Posterior cingulate gyrus (tissue), 11 donors: Measurements from ENCODE around the gene ANKRD53.

ENCODE experiments used
- DNase-seq, 10 donors: peaks; one replicate each; pipeline versions ENCODE4 v3.0.0 to v3.0.0-alpha.2; 2020 to 2021; ENCODE audit warnings: mixed read lengths in 3 of 10
- intact Hi-C: fragments of 100-400 bp; cut with DNase I; formaldehyde crosslinking; loops from one replicate; pipeline ENCODE4 v1.15.1; 2023

Gene ANKRD53, protein sequence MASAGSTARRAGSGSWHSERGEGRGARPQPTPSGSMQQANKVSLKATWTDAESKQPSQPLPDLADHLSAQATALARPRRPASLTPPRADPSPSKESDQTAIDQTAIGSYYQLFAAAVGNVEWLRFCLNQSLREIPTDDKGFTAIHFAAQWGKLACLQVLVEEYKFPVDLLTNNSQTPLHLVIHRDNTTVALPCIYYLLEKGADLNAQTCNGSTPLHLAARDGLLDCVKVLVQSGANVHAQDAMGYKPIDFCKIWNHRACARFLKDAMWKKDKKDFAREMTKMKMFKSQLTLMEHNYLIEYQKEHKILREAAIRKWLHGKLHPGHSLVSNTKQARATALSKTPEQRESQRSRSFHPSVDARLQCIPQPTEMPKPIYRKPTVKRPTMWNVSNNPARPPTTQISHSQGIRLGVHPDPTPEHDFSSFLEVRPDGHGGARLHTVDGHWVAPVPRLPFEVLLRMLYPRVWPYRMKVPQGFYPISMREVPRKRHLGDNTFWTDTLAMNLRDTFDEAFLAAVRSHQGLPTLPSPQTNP

DNA sequence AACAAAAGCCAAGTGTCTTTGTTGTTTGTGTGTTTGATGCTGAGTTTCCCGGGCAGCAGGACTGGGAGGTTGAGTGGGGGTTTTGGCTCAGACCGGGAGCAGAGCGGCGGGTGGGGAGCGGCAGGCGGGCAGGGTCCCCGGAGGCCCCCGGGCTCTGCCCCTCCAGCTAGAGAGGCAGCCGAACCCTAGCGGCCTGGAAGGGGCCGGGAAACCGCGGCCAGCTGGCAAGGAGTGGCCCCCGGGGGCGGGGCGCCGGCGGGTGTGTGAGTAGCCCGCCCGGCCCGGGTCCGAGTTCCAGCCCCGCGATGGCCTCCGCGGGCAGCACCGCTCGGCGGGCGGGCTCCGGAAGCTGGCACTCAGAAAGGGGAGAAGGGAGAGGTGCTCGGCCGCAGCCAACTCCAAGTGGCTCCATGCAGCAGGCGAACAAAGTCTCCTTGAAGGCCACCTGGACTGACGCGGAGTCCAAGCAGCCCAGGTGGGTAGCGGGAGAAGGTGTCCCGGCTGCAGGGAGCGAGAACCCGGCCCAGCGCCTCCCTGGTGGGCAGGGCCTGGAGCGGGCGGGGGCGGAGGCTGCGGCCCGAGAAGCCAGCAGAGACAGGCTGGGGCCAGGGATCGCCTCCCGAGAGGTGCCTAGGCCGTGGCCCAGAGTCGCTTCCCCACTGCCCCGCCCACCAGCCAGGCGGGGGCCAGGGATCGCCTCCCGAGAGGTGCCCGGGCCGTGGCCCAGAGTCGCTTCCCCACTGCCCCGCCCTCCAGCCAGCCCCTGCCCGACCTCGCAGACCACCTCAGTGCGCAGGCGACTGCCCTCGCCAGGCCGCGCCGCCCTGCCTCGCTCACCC lies at the start of gene ANKRD53:
Gene ANKRD53 (plus strand): TSS at position 290 of the 839 bp plus-strand sequence. CDS start 16 bp downstream, at position 306.
- intact Hi-C loops = no loop called here
- peak in 2 of 10 donors; percentile 84 for DNase-seq

DNA sequence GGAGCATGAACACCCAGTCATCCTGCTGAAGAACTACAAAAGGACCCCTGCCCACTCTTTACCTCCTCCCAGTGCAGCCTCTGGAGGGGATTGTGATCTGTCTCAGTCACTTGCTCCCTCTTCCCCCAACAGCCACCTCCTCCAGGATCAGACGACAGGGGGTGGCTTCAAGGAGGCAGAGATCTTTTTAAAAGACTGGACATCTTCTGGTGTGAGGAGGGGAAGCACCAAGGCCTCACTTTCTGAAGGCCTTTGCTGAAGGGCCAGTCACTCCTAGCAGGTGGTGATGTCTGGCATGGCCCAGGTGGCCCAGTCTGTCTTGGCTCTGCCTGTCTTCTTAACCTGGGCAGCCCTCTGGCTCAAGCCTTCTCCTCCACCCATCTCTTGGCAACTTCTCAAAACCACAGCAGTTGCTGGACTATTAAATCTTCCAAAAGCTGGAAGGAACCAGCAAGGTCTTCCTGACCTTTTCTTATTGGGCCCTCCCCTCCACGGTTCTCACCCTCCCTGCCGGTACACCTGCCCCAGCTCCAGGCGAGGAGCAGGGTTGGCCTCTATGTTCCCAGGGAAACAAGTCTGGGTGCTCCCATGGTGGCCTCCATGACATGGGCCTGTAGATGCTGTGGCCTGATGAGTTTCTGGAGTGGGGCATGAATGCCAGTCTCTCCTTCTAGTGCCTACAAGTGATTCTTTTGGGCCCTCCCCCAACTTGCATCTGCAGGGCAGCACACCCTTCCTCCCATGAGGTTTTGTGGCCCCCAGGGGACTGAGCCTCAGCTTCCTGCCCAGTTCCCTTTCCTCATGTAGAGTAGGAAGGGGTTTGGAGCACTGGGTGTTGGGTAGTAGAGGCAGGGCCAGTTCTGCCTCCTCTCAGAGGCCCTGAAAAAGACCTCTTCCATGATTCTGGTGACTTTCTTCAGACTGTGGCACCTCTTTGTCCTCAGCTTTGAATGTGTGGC lies 47.8 kb upstream of the ANKRD53 start:
- intact Hi-C loops = no loop called here
- peak in 2 of 10 donors; percentile 2 to 70 for DNase-seq

DNA sequence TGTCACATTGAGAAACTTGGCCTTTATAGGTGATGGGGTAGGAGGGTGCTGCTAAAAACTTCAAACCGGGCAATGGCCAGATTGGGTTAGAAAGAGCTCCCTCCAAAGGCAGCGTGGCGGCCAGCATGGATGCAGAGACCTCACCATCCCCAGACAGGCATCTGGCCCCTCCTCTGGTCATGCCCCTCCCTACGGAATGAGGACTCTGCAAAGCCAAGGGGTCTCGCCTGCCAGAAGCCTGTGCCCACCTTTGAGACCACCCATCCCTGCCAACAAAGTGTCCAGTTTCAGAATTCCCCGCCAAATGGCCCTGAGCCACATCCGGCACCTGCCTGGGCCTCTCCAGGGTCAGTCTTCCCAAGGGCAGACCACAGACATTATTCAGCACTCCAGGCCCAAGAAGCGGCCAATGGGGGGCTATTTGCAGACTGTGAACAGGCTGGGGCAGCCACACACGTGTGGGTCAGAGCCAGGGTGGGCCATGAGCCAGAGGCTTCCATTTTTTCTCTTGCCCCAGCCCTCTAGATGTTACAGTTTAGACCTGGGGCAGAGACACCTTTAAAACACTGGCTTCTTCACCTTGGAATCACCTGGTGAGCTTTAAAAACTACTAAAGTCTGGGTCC lies 46.9 kb upstream of the ANKRD53 start:
- peak in 1 of 10 donors; percentile 72 for DNase-seq
- intact Hi-C loops = no loop called here

DNA sequence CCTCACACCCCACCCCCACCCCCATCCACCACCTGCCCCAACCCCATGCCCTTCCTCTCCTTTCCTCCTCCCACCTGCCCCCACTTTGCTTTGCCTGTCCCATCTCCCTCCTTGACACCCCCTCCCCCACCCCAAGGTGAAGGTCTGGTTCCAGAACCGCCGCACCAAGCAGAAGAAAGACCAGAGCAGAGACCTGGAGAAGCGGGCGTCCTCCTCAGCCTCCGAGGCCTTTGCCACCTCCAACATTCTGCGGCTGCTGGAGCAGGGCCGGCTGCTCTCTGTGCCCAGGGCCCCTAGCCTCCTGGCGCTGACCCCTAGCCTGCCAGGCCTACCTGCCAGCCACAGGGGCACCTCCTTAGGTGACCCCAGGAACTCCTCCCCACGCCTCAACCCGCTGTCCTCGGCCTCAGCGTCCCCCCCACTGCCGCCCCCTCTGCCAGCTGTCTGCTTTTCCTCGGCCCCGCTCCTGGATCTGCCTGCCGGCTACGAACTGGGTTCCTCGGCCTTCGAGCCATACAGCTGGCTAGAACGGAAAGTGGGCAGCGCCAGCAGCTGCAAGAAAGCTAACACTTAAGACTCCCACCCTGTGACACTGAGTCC lies 45.7 kb upstream of the ANKRD53 start:
- DNase-seq = peak in 1 of 10 donors; percentile 79
- intact Hi-C loops = no loop called here

DNA sequence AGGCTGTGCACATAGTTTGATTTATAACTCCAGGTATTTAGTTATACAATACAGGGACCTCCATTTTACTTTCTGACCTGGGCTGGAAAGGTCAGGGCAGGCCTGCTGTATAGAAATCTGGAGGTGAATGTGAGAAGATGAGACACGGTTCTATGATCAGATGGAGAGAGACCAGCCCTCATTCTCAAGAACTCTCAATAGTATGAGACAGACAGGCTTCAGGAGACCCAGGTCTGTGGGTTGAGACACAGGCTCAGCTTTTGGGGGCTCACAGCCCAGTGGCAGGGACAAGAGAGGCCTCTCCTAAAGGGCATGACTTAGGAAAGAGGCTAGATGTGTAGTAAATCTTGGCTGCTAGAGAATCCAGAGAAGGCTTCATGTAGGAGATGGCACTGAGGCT lies 43.4 kb upstream of the ANKRD53 start:
- no peak for DNase-seq
- intact Hi-C loops = no loop called here

DNA sequence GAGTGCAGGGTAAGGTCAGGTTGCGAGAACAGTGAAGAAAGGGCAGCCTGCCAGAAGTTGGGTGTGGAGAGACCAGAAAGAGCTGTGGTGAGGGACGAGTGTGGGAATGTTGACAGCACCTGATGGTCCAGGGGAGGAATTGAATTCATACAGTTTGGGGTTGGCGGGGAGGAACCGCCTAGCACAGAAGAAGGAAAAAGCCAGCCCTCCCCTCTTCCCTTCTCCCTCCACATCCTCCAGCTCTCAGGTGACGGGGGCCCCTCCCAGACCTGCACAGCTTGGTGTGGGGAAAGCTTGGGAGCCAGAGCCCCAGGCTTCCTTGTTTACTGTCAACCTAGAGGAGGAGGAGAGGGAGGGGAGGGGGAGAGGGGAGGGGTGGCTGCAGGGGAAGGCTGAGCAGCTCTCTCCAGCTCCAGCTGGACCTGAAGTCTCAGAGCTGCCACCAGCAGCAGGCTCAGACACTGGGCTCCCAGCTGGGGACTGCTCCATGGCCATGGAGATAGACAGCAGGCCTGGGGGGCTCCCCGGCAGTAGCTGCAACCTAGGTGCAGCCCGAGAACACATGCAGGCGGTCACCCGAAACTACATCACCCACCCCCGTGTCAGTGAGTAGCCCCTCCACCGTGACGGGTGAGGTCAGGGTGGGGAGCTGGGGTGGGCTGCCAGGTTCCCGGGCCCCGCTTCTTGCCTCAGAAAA lies 42.8 kb upstream of the ANKRD53 start, which contains the start of gene ATP6V1B1:
Gene ATP6V1B1 (plus strand): TSS at position 433 of the 697 bp plus-strand sequence. CDS start 55 bp downstream, at position 488.
- intact Hi-C loops = no loop called here
- peak in 1 of 10 donors; percentile 80 for DNase-seq

DNA sequence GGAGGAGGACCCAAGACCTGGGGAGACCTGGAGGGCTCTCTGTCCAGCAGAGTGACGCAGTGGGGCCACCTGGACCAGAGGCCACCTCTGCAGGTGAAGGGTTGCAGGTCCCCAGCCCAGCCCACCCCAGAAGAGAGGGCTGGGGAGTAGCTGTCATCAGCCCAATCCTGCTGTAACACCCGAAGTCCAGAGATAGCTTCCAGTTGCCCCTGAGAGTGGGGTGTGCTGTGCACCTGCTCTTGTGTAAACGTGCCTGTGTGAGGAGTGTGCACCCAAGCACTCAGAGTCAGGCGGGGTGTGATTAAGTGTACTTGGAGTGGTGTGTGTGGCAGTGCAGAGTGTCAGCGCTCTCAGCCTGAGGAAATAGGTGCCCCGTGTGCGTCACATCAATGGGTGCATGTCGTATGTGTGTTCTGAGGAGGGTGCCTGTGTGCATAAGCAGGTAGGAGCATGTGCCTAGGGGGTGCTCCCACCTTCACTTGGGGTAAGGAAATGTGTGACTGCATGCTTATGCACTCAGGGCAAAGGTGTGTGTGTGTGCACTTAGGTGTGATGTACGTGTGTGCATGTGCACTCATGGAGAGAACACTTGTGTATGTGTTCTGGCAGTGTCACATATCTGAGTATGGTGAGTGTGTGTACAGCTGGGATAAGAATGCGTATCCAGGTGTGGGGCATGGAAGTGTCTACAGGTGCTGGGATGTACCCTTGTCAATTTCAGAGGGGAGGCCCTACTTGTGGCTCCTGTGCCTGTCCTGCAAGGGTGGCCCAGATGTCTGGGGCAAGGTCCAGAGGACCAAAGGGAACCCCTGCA lies 42.1 kb upstream of the ANKRD53 start:
- intact Hi-C loops = no loop called here
- DNase-seq = peak in 2 of 10 donors; percentile 5 to 50

DNA sequence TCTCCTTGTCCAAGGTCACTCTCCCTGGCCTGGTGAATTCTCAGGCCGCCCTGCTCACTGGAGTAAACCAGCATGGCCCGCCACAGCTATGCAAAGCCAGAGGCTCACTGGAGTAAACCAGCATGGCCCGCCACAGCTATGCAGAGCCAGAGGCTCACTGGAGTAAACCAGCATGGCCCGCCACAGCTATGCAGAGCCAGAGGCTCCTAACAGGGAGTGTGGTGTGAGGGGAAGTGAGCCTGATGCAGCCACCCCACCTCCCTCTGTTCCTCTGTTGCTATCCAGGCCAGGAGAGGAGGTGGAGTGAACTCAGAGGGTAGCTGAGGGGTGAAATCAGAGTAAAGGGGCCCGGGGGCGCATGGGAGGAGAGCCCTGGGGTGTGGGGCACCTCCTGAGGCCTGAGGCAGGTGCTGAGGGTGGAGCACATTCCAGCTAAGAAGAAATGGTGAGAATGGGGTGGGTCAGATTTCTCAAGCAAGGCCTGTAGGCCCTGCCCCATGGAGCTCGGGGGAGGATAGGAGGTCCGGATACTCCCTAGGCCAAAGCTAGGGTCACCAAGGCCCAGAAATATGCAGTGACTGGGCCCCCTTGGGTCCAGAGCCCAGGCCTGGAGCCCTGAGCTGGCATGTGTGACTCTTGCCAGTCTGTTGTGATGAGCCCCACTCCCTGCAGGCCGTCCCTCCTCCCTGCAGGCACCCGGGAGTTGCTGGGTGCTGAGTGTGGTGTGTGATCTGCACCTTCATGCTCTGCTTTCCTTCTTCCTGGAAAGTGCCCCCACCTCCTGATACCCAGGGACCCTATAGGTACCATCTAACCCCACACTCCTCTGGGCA lies 41.2 kb upstream of the ANKRD53 start:
- intact Hi-C loops = no loop called here
- DNase-seq = peak in 1 of 10 donors; percentile 80

DNA sequence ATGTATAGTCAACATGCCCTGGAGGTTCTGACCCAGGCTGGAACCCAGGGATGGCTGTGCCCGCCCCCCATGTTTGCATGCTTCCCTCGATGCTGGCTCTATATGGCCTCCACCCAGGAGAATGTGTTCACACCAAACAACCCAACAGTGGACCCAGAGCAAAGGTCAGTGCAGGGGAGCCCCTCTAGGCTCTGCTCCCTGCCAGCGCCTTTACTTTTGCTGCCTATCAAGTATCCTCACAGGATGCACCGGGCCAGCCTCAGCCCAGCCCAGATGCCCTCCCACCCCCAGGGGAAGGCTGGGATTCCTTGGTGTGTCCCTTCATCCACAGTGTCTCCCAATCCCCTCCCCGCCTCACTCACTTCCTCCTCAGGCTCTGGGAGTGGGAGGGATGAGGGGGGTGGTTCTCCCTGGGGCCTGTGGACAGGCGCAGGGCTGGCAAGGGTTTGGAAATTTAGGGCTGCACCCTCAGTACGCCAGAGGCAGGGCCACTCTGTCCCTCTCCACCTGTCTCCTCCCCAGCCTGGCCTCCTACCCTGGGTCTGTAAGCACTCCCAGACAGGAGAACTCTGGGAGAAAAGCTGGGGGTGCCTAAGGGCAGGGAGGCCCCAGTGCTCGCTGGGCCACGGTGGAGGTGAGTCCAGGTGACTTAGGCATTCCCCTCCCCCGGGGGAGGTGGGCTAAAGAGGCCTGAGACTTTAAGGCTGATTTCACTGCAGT lies 40.4 kb upstream of the ANKRD53 start:
- DNase-seq = peak in 1 of 10 donors; percentile 36
- intact Hi-C loops = no loop called here

DNA sequence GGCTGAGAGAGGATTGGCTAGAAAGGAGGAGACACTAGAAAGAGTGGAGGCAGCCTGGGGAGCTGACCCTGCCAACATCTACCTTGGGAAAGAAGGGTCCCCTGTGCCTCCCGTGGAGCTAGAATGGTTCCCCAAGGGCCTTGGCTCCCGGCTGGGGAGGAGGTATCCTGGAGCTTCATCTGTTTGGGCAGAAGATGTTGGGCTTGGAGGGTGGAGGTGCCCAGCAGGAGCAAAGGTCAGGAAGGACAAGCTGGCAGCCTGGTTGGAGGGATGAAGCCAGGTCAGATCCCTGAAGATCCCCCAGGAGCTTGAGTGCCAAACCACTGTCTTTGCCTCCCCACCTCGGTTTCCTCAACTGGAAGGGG lies 39.9 kb upstream of the ANKRD53 start:
- intact Hi-C loops = no loop called here
- DNase-seq = peak in 1 of 10 donors; percentile 54

DNA sequence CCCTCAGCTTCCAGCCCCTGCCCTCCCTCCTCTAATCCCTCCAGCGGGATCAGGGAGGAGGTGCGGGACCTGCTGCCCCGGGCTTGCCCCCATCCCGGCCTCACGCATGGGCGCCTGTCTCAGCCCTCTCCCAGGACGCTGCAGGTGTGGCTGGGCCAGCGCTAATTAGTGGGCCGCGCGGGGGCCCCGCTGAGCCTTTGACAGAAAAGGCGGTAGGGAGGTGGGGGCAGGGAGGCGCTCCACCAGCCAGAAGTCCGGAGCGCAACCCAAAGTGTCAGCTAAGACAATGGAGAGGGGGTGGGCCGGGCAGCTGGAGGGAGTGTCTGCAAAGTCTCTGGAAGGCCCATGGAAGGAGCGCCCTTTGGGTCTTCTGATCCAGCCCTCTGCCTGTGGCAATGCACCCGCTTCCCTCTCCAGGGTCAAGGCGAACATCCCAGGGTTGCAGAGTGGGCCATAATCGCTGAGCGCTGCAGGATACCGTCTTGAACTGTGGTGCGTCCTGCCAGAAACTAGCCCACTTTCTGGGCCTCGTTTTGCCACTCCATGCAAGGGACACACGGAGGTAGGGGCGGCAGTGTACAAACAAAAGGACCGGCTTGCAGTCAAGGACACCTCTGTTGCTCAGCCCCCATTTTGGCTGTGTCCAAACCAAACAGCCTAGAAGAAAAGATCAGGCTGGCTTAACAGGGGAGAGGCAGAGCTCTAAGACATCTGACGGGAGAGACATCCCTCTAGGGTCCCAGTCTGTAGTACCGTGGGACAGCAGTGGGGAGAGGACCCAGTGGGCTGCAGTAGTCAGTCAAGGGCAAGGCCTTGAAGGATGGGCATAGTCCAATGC lies 39.2 kb upstream of the ANKRD53 start:
- intact Hi-C loops = no loop called here
- DNase-seq = peak in 2 of 10 donors; percentile 12 to 73

DNA sequence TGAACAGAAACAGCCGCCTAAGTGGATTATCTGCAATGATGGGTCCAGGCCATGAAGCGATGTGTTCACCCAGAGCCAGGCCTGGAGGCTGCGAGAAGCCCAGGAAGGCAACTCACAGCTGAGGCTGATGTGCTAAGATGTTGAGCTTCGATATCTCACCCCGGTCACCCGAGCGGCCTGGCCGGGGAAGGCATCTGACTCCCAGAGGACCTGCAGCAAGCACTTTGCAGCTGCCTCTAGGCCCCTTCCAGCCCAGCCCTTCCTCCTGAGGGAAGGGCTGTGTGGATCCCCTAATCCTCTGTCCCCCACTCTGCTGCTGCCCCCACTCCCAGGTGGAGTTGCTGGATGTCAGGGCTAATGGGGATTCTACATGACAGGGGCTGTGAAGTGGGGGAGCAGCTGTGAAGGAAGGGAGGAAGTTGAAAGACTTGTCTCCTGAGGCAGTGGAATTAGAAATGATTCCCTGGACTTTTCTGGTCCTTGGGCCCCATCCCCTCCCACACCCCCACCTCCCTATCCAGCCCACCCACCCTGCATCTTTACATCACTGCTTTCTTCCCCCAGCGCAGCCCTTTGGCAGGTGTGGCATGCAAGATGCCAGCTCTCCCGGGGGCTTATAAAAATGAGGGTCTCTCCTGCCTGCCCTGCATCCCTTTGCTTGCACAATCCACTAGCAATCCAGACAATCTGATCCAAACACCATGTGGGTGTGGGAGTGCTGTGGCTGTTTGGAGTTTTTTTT lies 38.4 kb upstream of the ANKRD53 start:
- intact Hi-C loops = no loop called here
- peak in 1 of 10 donors; percentile 78 for DNase-seq

DNA sequence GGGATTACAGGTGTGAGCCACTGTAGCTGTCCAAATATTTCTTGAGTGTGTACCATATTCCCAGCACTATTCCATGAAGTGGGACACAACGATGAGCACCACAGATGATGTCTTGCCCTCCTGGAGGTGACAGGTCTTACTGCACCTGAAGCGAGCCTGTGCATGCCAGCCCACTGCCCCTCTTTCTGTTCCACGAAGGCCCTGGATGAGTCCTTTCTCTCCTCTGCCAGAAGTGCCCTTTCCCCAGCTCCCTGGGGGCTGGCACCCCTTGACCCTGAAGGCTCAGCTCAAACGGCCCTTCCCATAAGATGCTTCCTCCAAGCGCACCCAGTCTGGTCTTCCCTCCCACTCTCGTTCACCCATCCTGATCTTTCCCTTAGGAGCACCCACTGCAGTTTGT lies 37.2 kb upstream of the ANKRD53 start:
- peak in 1 of 10 donors; percentile 48 for DNase-seq
- intact Hi-C loops = no loop called here

DNA sequence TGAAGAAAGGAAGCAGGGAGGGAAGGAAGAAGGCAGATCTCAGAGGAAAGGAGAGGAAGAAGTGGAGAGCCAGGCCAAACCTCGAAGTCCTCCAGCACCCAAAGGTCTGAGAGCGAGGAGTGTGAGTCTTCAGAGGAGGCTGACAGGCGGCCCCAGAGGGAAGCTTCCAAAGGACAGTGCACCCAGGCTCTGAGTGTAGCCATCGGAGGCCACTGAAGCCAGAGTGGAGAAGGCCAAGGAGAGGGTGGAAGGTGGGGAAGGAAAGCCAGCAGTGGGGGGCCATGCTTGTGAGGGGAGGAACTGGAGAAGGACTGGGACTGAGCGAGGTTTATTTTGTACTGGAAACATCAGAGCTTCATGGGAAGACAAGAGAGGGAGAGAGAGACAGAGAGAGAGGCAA lies 36.7 kb upstream of the ANKRD53 start:
- intact Hi-C loops = no loop called here
- peak in 1 of 10 donors; percentile 69 for DNase-seq
